ENCODE data around the gene TGFB1. TPM values are rescaled to one million over a fixed set of nuclear protein-coding genes. Genes with fewer than 3 reads are reported as not detected.
A peak's percentile ranks its signal among the peaks of the same experiment; 100 is the strongest.

TGFB1 gene
- total and polyA plus RNA-seq, 12 donors: 9.7 to 44.9 (median 13.9) TPM

DNA sequence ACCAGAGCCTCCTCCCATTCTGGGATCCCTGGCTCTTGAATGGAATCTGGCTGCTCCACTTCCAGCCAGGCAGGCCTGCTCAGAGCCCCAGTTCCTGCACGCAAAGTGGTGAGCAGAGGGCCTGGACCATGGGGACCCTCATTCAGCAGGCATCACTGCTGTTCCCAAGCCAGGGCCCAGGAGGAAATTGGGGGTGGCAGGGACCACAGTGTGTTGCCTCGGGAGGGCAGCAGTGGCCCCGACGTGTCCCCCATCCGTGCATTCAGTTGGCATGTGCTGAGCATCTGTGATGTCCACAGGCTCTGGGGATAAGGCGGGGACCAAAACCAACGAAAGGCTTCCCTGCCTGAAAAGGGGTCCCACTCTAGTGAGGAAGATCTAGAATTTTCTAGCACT, 32.5 kb downstream of the TGFB1 start:
- intact Hi-C loops (cut with DNase I): loop anchor here in 5 of 10 donors (5.0 to 10.0 kb wide), 6 partner anchors 36 to 254 kb away; partner anchors contain the start of genes B3GNT8 (in 1 of the 5), B9D2 (in 1 of the 5), CEACAM21 (in 1 of the 5) and DMAC2 (in 1 of the 5)
- TF ChIP-seq, protein P1, sequence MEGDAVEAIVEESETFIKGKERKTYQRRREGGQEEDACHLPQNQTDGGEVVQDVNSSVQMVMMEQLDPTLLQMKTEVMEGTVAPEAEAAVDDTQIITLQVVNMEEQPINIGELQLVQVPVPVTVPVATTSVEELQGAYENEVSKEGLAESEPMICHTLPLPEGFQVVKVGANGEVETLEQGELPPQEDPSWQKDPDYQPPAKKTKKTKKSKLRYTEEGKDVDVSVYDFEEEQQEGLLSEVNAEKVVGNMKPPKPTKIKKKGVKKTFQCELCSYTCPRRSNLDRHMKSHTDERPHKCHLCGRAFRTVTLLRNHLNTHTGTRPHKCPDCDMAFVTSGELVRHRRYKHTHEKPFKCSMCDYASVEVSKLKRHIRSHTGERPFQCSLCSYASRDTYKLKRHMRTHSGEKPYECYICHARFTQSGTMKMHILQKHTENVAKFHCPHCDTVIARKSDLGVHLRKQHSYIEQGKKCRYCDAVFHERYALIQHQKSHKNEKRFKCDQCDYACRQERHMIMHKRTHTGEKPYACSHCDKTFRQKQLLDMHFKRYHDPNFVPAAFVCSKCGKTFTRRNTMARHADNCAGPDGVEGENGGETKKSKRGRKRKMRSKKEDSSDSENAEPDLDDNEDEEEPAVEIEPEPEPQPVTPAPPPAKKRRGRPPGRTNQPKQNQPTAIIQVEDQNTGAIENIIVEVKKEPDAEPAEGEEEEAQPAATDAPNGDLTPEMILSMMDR (IDR thresholded peaks at IDR 0.05): no peak
- peaks cover 34 to 53% (median 51%) of the 10 kb centered on the region in 9 donors for H3K4me1 ChIP-seq
- H3K4me3 ChIP-seq: no peak overlapping the region
- no peaks in the 10 kb centered on the region for H3K9me3 ChIP-seq
- no peaks in the 10 kb centered on the region for H3K27me3 ChIP-seq
- WGBS, 2 donors: 72 to 82% methylated on average over 7 of the region's 7 CpGs
- DNase-seq: no peak
- peak overlapping the region in 7 of 10 donors; percentile 32 to 96 (median 90) for H3K27ac ChIP-seq
- ATAC-seq: no peak
- peaks cover 0 to 75% (median 34%) of the 10 kb centered on the region in 9 donors for H3K36me3 ChIP-seq

DNA sequence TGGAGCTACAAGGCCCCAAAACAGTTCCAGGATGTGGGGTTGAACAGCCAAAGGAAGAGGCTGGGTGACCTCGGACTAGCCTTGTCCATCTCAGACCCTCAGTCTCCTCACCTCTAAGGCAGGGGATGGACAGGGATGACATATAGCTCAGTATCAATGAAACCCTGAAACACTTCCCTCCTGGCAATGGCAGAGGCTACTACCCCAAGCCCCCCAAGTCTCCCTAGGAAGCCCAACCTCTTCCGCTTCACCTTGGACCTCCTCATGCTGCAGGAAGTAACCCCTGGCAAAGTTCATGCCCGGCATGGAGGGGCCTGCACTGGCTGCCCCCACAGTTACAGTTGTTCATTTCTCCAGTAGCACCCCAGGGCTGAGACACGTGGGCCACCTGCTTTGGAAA, 33.2 kb downstream of the TGFB1 start:
- Histone ChIP-seq H3K27ac (peak overlapping the region in 2 of 10 donors; percentile 32 to 96), H3K9me3 (no peaks in the 10 kb centered on the region), H3K4me3 (no peak overlapping the region), H3K36me3 (peaks cover 0 to 81% (median 36%) of the 10 kb centered on the region in 9 donors), H3K4me1 (peaks cover 29 to 46% (median 45%) of the 10 kb centered on the region in 9 donors), H3K27me3 (no peaks in the 10 kb centered on the region)
- ATAC-seq: no peak
- TF ChIP-seq, protein P1 (IDR thresholded peaks at IDR 0.05): no peak
- 80 to 81% methylated on average over 4 of the region's 4 CpGs for WGBS, 2 donors
- DNase-seq: no peak
- intact Hi-C loops (cut with DNase I): loop anchor here in 5 of 10 donors (5.0 to 10.0 kb wide), 6 partner anchors 37 to 254 kb away; partner anchors contain the start of genes B3GNT8 (in 1 of the 5), B9D2 (in 1 of the 5), CEACAM21 (in 1 of the 5) and DMAC2 (in 1 of the 5)

DNA sequence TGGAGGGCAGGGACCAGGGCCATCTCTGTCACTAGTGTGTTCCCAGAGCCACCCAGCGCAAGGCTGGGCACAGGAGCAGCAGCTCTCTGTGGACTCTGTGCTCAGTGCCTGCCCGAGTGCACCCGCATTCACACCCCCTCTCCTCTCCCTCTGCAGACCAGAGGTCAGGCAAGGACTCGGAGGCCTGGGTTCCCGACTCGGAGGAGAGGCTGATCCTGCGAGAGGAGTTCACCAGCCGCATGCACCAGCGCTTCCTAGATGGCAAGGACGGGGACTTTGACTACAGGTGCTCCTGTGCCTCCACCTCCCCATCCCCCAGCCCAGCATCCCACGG, 33.6 kb downstream of the TGFB1 start:
- Histone ChIP-seq H3K27me3 (no peaks in the 10 kb centered on the region), H3K27ac (peak overlapping the region in 1 of 10 donors; percentile 32), H3K36me3 (peaks cover 0 to 85% (median 36%) of the 10 kb centered on the region in 9 donors), H3K4me3 (no peak overlapping the region), H3K4me1 (peaks cover 28 to 42% (median 41%) of the 10 kb centered on the region in 9 donors), H3K9me3 (no peaks in the 10 kb centered on the region)
- ATAC-seq (no peak), DNase-seq (no peak)
- intact Hi-C loops (cut with DNase I): loop anchor here in 5 of 10 donors (5.0 to 10.0 kb wide), 6 partner anchors 37 to 255 kb away; partner anchors contain the start of genes B3GNT8 (in 1 of the 5), B9D2 (in 1 of the 5), CEACAM21 (in 1 of the 5) and DMAC2 (in 1 of the 5)
- 70 to 76% methylated on average over 11 of the region's 11 CpGs for WGBS, 2 donors
- TF ChIP-seq, protein P1 (IDR thresholded peaks at IDR 0.05): no peak

DNA sequence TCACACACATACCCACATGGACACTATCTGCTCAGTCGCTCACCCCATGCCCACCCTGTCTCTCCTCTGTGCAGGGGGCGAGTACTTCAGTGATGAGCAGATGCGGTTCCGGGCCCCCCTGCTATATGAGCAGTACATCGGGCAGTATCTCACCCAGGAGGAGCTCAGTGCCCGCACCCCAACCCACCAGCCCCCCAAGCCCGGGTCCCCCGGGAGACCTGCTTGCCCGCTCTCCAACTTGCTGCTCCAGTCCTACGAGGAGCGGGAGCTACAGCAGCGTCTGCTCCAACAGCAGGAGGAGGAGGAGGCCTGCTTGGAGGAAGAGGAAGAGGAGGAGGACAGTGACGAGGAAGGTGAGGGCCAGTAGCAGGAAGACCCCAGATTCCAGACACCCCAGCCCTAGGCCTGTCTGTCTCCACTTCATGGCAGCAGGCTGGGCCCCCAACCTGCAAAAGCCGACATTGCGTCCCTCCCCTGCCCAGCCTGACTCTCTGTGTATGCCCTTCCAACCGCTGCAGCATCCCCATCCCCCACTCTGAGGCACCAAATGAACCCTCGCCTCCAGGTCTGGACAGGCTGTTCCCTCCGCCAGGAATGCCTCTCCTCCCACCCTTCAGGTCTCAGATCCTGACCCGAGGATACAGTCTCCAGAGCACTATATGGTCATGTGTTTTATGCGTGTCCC, 34.1 kb downstream of the TGFB1 start:
- H3K27me3 ChIP-seq: no peaks in the 10 kb centered on the region
- no peaks in the 10 kb centered on the region for H3K9me3 ChIP-seq
- H3K4me1 ChIP-seq: peaks cover 23 to 37% (median 35%) of the 10 kb centered on the region in 9 donors
- TF ChIP-seq, protein P1 (IDR thresholded peaks at IDR 0.05): no peak
- ATAC-seq (peak in 1 of 8 donors; percentile 77), DNase-seq (no peak)
- H3K4me3 ChIP-seq: no peak overlapping the region
- 70 to 74% methylated on average over 20 of the region's 20 CpGs for WGBS, 2 donors
- intact Hi-C loops (cut with DNase I): loop anchor here in 5 of 10 donors (5.0 to 10.0 kb wide), 6 partner anchors 38 to 255 kb away; partner anchors contain the start of genes B3GNT8 (in 1 of the 5), B9D2 (in 1 of the 5), CEACAM21 (in 1 of the 5) and DMAC2 (in 1 of the 5)
- peak overlapping the region in 1 of 10 donors; percentile 32 for H3K27ac ChIP-seq
- H3K36me3 ChIP-seq: peaks cover 0 to 90% (median 36%) of the 10 kb centered on the region in 9 donors

Measured in heart right ventricle (tissue), 16 donors.